Adrenal gland (tissue), 12 donors: Measurements from ENCODE around the gene CYP2A7. TPM values are rescaled to one million over a fixed set of nuclear protein-coding genes. Genes with fewer than 3 reads are reported as not detected.
"Not testable (repeated sequence)": the region's sequence is repeated elsewhere in the genome, so short reads cannot be mapped to it uniquely, and the experiment has no call there.

Experiments
- DNase-seq, 7 donors: peaks; one replicate each; pipeline ENCODE4 v3.0.0-alpha.2; 2019 to 2020
- H3K27ac ChIP-seq, 5 donors: fragments of 200-600 bp; sonication (generic) in 4 of 5; 1 replicate in 3 of 5; 2 replicates in 2 of 5; pipeline versions ENCODE4 v1.5.1 to v1.8.0; 2016 to 2020; ENCODE audit warnings: mild to moderate bottlenecking in 1 of 5
- H3K27me3 ChIP-seq: fragments of 200-600 bp; 2 replicates; pipeline ENCODE4 v1.8.0; 2021
- H3K36me3 ChIP-seq, 2 donors: fragments of 200-600 bp; replicated peaks in 1 of 2; 1 replicate in 1 of 2; 2 replicates in 1 of 2; pipeline versions ENCODE4 v1.5.1 to v1.8.0; 2018 to 2022
- H3K4me1 ChIP-seq, 2 donors: fragments of 200-600 bp; replicated peaks in 1 of 2; 1 replicate in 1 of 2; 2 replicates in 1 of 2; pipeline versions ENCODE4 v1.5.1 to v1.8.0; 2018 to 2021
- H3K4me3 ChIP-seq, 4 donors: fragments of 200-600 bp; sonication (generic) in 3 of 4; one replicate each; pipeline ENCODE4 v1.5.1; 2016 to 2018
- H3K9me3 ChIP-seq, 3 donors: fragments of 200-600 bp; sonication (generic) in 1 of 3; replicated peaks in 1 of 3; 1 replicate in 2 of 3; 2 replicates in 1 of 3; pipeline versions ENCODE4 v1.5.1 to v1.8.0; 2016 to 2021
- CTCF ChIP-seq, 6 experiments: fragments of 450-650 bp in 4 of 6; fragments of 200-600 bp in 2 of 6; sonication (generic) in 1 of 6; IDR thresholded peaks; 1 replicate in 5 of 6; 2 replicates in 1 of 6; pipeline versions ENCODE4 v1.5.1 to v1.8.0; 2016 to 2021; ENCODE audit warnings: antibody characterized with exemption in 6 of 6, mild to moderate bottlenecking in 2 of 6, moderate library complexity in 1 of 6
- POLR2A ChIP-seq, 2 donors: fragments of 450-650 bp; IDR thresholded peaks; one replicate each; pipeline ENCODE4 v1.6.1; 2017; ENCODE audit warnings: antibody characterized with exemption in 2 of 2, mild to moderate bottlenecking in 2 of 2, moderate library complexity in 1 of 2
- WGBS, 4 donors: extraction: QIAGEN DNeasy Blood & Tissue Kit in 2 of 4; methylation state at CpG; one replicate each; pipeline versions ENCODE4 v1.1.5 to v1.1.7; 2013 to 2017; 5-methylcytosine and 5-hydroxymethylcytosine counted together
- intact Hi-C, 2 donors: fragments of 100-400 bp; cut with DNase I; formaldehyde crosslinking; loops; one replicate each; pipeline versions ENCODE4 v1.14.1 to v1.15.0; 2022 to 2023
- polyA plus RNA-seq, 3 donors: library from polyadenylated mRNA; stranded (reverse); fragments of 200-250 nt in 2 of 3; fragments of 350-450 nt in 1 of 3; fragmentation: Illumina TruSeq in 1 of 3; extraction: RNeasy Lipid Tissue Mini Kit (QIAGEN cat#74804) in 1 of 3; gene quantifications; one replicate each; pipeline ENCODE4 v1.2.3, GENCODE V29; 2013 to 2014
- total RNA-seq, 9 donors: library from RNA; depleted of rRNA in 4 of 9; stranded (reverse); fragments of >200 nt in 4 of 9; fragments of 120-200 nt in 1 of 9; fragmentation: NEBNext Ultra II Directional in 1 of 9; extraction: Animal tissue kit (Norgen Biotek cat#: 25700) in 1 of 9; gene quantifications; one replicate each; pipeline versions ENCODE4 v1.1.0 to v1.2.4, GENCODE V29; 2013 to 2023
- donor health status: healthy with polysubstance abuse.
- donor health status: Bipolar disorder and iron deficiency.
- donor health status: DM: yes; HTN: yes; CAD: no.
- donor health status: DM: no; HTN: no; CAD: no.
- donor health status: DM: no; HTN: no; CAD: no.
- donor health status: DM: yes; HTN: yes; CAD: no.

Gene CYP2A7
- total and polyA plus RNA-seq, 12 donors: not detected

GRCh38 chr19:40896843-40897789 lies 15.1 kb upstream of the CYP2A7 start:
- H3K27me3 ChIP-seq, H3K9me3 ChIP-seq, H3K4me1 ChIP-seq, H3K36me3 ChIP-seq, H3K27ac ChIP-seq, intact Hi-C loops, H3K4me3 ChIP-seq: not testable (repeated sequence)
- DNase-seq: peak in 1 of 7 donors; percentile 2
- 82 to 88% (median 85%) methylated on average over 13 of the region's 13 CpGs for WGBS, 4 donors

- WGBS, 4 donors: 91 to 96% (median 93%) methylated on average over 5 of the region's 5 CpGs
These were observed 14.4 kb upstream of the CYP2A7 start for GRCh38 chr19:40896418-40896796.

GRCh38 chr19:40893112-40893511 lies 11.1 kb upstream of the CYP2A7 start:
- Histone ChIP-seq H3K9me3 (no peaks in the 10 kb centered on the region), H3K36me3 (no peaks in the 10 kb centered on the region), H3K27me3 (no peaks in the 10 kb centered on the region), H3K27ac (no peak overlapping the region), H3K4me3 (no peak overlapping the region), H3K4me1 (no peaks in the 10 kb centered on the region)
- no peak for TF ChIP-seq CTCF (IDR thresholded peaks at IDR 0.05)
- no peak for TF ChIP-seq POLR2A (IDR thresholded peaks at IDR 0.05)
- no peak for DNase-seq
- intact Hi-C loops: no loop called here

More at GRCh38 chr19:40896418-40896796, 14.4 kb upstream of the CYP2A7 start:
- H3K4me3 ChIP-seq: no peak overlapping the region
- no peaks in the 10 kb centered on the region for H3K4me1 ChIP-seq
- H3K27ac ChIP-seq: no peak overlapping the region
- intact Hi-C loops: no loop called here
- DNase-seq: no peak
- no peaks in the 10 kb centered on the region for H3K27me3 ChIP-seq
- H3K36me3 ChIP-seq: no peaks in the 10 kb centered on the region
- no peaks in the 10 kb centered on the region for H3K9me3 ChIP-seq
- no peak for TF ChIP-seq POLR2A (IDR thresholded peaks at IDR 0.05)
- TF ChIP-seq CTCF (IDR thresholded peaks at IDR 0.05): no peak

GRCh38 chr19:40889366-40889765 lies 7.3 kb upstream of the CYP2A7 start:
- 50 to 60% (median 52%) methylated on average over 3 of the region's 3 CpGs for WGBS, 4 donors
- DNase-seq: no peak

More at GRCh38 chr19:40889366-40889765, 7.3 kb upstream of the CYP2A7 start:
- no peak overlapping the region for H3K4me3 ChIP-seq
- TF ChIP-seq CTCF (IDR thresholded peaks at IDR 0.05): no peak
- TF ChIP-seq POLR2A (IDR thresholded peaks at IDR 0.05): no peak
- H3K9me3 ChIP-seq: no peaks in the 10 kb centered on the region
- H3K36me3 ChIP-seq: no peaks in the 10 kb centered on the region
- no peaks in the 10 kb centered on the region for H3K4me1 ChIP-seq
- no peaks in the 10 kb centered on the region for H3K27me3 ChIP-seq
- no peak overlapping the region for H3K27ac ChIP-seq
- intact Hi-C loops: no loop called here
